COLO668 (cell line): ENCODE data around the gene FAM83D.

Experiments used
- DNase-seq: peaks from one replicate; lab custom pipeline; 2025; ENCODE audit not compliant: unreplicated experiment; lab: John Stamatoyannopoulos, UW

Gene FAM83D

GRCh38 chr20:38999965-39000910 is 74.0 kb downstream of the FAM83D start:
- no peak for DNase-seq
